K562 (cell line): ENCODE measurements around the gene PITPNM3. TPM values are rescaled to one million over a fixed set of nuclear protein-coding genes. Genes with fewer than 3 reads are reported as not detected.

Experiments
- ATAC-seq: fragments of 200-7000 bp; cut with Tn5 transposase; 3 replicates; pipeline ENCODE4 v1.9.1; 2020; ENCODE audit warnings: moderate library complexity
- BruUV-seq: library from RNA; stranded (reverse); fragments of 400-500 nt; replicated peaks from 2 replicates; lab custom pipeline; 2021; lab: Mats Ljungman, UMichigan
- CTCF ChIA-PET: fragments of 300-600 bp; formaldehyde crosslinking; extraction: SDS; loops from one replicate; lab custom pipeline; 2021; ENCODE audit warnings: low intra/inter-chr PET ratio; lab: Yijun Ruan, JAX
- POLR2A ChIA-PET: fragments of 300-600, 350-650 bp; sonication (Branson Sonifier 250); formaldehyde crosslinking; extraction: SDS; loops from one replicate; lab custom pipeline; 2021; ENCODE audit warnings: antibody characterized with exemption, inconsistent platforms; lab: Yijun Ruan, JAX
- DNase-seq, 4 experiments: peaks; one replicate each; pipeline versions ENCODE4 v3.0.0 to v3.0.0-alpha.2; 2011 to 2018; ENCODE audit warnings: low spot score in 3 of 4, mixed read lengths in 3 of 4; ENCODE audit errors: extremely low read depth in 1 of 4
- FAIRE-seq: peaks from 2 replicates; lab custom pipeline; 2011; peaks lifted over from hg19 to GRCh38; lab: Jason Lieb, UNC
- H2AFZ ChIP-seq: 2 replicates; pipeline ENCODE4 v1.6.0; 2011; ENCODE audit warnings: low read depth, low read length, control low read depth, inconsistent platforms
- H3K27ac ChIP-seq: fragments of 200-600 bp; 3 replicates; pipeline ENCODE4 v1.8.0; 2011; ENCODE audit warnings: low read depth, mild to moderate bottlenecking, control low read depth, inconsistent platforms, low read length, moderate library complexity, mixed read lengths; ENCODE audit errors: extremely low read depth
- H3K27me3 ChIP-seq, 2 experiments: fragments of 300-600 bp in 1 of 2; 2 replicates in 1 of 2; 3 replicates in 1 of 2; pipeline versions ENCODE4 v1.6.0 to v1.8.0; 2011; ENCODE audit warnings: inconsistent platforms in 2 of 2, low read length in 2 of 2, mild to moderate bottlenecking in 1 of 2, mixed read lengths in 1 of 2, moderate library complexity in 1 of 2; ENCODE audit not compliant: control insufficient read depth in 2 of 2, insufficient read depth in 2 of 2
- H3K36me3 ChIP-seq: fragments of 300-600 bp; 3 replicates; pipeline ENCODE4 v1.8.0; 2011; ENCODE audit warnings: mild to moderate bottlenecking, low read length, inconsistent platforms; ENCODE audit not compliant: control insufficient read depth, insufficient read depth
- H3K4me1 ChIP-seq, 2 experiments: fragments of 200-600 bp in 1 of 2; replicated peaks in 1 of 2; 2 replicates in 1 of 2; 3 replicates in 1 of 2; pipeline versions ENCODE4 v1.5.1 to v1.8.0; 2011; ENCODE audit warnings: inconsistent platforms in 2 of 2, low read length in 2 of 2, mild to moderate bottlenecking in 1 of 2, mixed read lengths in 1 of 2, moderate library complexity in 1 of 2; ENCODE audit not compliant: control insufficient read depth in 2 of 2, insufficient read depth in 2 of 2
- H3K4me2 ChIP-seq: 2 replicates; pipeline ENCODE4 v1.6.1; 2011; ENCODE audit warnings: low read length, control low read depth, inconsistent platforms, mixed read lengths; ENCODE audit not compliant: insufficient read depth
- H3K4me3 ChIP-seq: fragments of 200-600 bp; sonication (generic), shearing (Covaris generic); 2 replicates; pipeline ENCODE4 v1.5.1; 2016; ENCODE audit warnings: control low read depth, inconsistent platforms
- H3K79me2 ChIP-seq: fragments of 200-600 bp; 3 replicates; pipeline ENCODE4 v1.8.0; 2011; ENCODE audit warnings: low read length, inconsistent platforms; ENCODE audit not compliant: control insufficient read depth, insufficient read depth
- H3K9ac ChIP-seq, 2 experiments: 2 replicates each; pipeline versions ENCODE4 v1.6.0 to v1.6.1; 2011; ENCODE audit warnings: low read depth in 2 of 2, low read length in 2 of 2, control low read depth in 1 of 2, inconsistent platforms in 1 of 2, mild to moderate bottlenecking in 1 of 2, mixed read lengths in 1 of 2; ENCODE audit not compliant: insufficient read depth in 1 of 2
- H3K9me1 ChIP-seq: one replicate; pipeline ENCODE4 v1.6.0; 2011; ENCODE audit warnings: inconsistent platforms, mild to moderate bottlenecking, low read length, moderate library complexity; ENCODE audit not compliant: control insufficient read depth, insufficient read depth
- H3K9me3 ChIP-seq: replicated peaks from 2 replicates; pipeline ENCODE4 v1.5.1; 2011; ENCODE audit warnings: low read depth, low read length, inconsistent platforms; ENCODE audit not compliant: control insufficient read depth, insufficient read depth
- H4K20me1 ChIP-seq: replicated peaks from 2 replicates; pipeline ENCODE4 v1.6.1; 2011; ENCODE audit warnings: low read length, inconsistent platforms, mixed read lengths; ENCODE audit not compliant: control insufficient read depth, insufficient read depth
- SMARCA4 ChIP-seq: fragments of 450-650 bp; IDR thresholded peaks from 2 replicates; pipeline ENCODE4 v1.6.1; 2016
- SMC3 ChIP-seq: conservative IDR thresholded peaks from 2 replicates; pipeline ENCODE4 v1.6.1; 2011; ENCODE audit warnings: low read depth, low read length, improper control_type of control experiment; ENCODE audit not compliant: insufficient read depth
- TBP ChIP-seq: optimal IDR thresholded peaks from 2 replicates; pipeline ENCODE3; 2011; ENCODE audit warnings: low read depth, low read length, improper control_type of control experiment
- YBX1 ChIP-seq: fragments of 450-650 bp; IDR thresholded peaks from 2 replicates; pipeline ENCODE4 v1.7.1; 2016; ENCODE audit warnings: mild to moderate bottlenecking
- ZNF764 ChIP-seq: fragments of 250-450 bp; sonication (Bioruptor Pico); IDR thresholded peaks from 2 replicates; pipeline ENCODE4 v1.4.0; 2020; ENCODE audit warnings: low read depth, mild to moderate bottlenecking, moderate library complexity
- ZSCAN29 ChIP-seq: fragments of 450-650 bp; IDR thresholded peaks from 2 replicates; pipeline ENCODE4 v1.6.1; 2017
- WGBS: fragments of 100-300 bp; shearing (Covaris generic); methylation state at CpG from one replicate; pipeline ENCODE4 v1.1.6; 2016; ENCODE audit warnings: low coverage, mixed read lengths; ENCODE audit not compliant: insufficient coverage; ENCODE audit errors: missing lambda C conversion rate; 5-methylcytosine and 5-hydroxymethylcytosine counted together
- in situ Hi-C: fragments of 300-500 bp; cut with MboI; formaldehyde crosslinking; loops from 4 replicates; pipeline ENCODE4 v1.15.0; 2018; ENCODE audit warnings: inconsistent platforms, mixed read lengths
- intact Hi-C: fragments of 100-400 bp; cut with micrococcal nuclease; formaldehyde crosslinking; loops from 2 replicates; pipeline ENCODE4 v1.14.2; 2022
- polyA plus RNA-seq, 8 experiments: library from polyadenylated mRNA; depleted of rRNA in 4 of 8; stranded (reverse) in 5 of 8; unstranded in 3 of 8; fragments of >200 nt; fragmentation: Nextera tagmentation in 2 of 8; fragmentation: Illumina TruSeq in 1 of 8; extraction: Ambion mirVana in 2 of 8; extraction: Trizol in 1 of 8; gene quantifications; 2 replicates each; pipeline versions ENCODE4 v1.2.1 to v1.2.3, GENCODE V29; 2011 to 2014; ENCODE audit warnings: inconsistent platforms in 1 of 8, missing spikeins in 1 of 8
- total RNA-seq, 7 experiments: library from RNA; depleted of rRNA in 6 of 7; stranded (reverse); fragments of >200 nt in 6 of 7; fragmentation: Illumina TruSeq in 2 of 7; extraction: Trizol in 2 of 7; gene quantifications; 2 replicates each; pipeline versions ENCODE4 v1.2.1 to v1.2.3, GENCODE V29; 2011 to 2021; ENCODE audit warnings: low replicate concordance in 1 of 7
- TF ChIP-seq, protein P1 (sequence below): fragments of 200-600 bp; sonication (generic); IDR thresholded peaks from one replicate; pipeline ENCODE4 v1.6.1; 2012; ENCODE audit warnings: mild to moderate bottlenecking, low read depth, low read length, inconsistent platforms
- TF ChIP-seq, protein P2 (sequence below): fragments of 250-450 bp; sonication (Bioruptor Pico); IDR thresholded peaks from 2 replicates; pipeline ENCODE4 v1.4.0; 2020; ENCODE audit warnings: mild to moderate bottlenecking, moderate library complexity

The PITPNM3 gene
- total and polyA plus RNA-seq, 9 of the 15 experiments (the other 6 are each of a cell fraction or from before 2014, with no cell fraction given) = 0.14 to 0.38 (median 0.22) TPM; not detected in 2

DNA sequence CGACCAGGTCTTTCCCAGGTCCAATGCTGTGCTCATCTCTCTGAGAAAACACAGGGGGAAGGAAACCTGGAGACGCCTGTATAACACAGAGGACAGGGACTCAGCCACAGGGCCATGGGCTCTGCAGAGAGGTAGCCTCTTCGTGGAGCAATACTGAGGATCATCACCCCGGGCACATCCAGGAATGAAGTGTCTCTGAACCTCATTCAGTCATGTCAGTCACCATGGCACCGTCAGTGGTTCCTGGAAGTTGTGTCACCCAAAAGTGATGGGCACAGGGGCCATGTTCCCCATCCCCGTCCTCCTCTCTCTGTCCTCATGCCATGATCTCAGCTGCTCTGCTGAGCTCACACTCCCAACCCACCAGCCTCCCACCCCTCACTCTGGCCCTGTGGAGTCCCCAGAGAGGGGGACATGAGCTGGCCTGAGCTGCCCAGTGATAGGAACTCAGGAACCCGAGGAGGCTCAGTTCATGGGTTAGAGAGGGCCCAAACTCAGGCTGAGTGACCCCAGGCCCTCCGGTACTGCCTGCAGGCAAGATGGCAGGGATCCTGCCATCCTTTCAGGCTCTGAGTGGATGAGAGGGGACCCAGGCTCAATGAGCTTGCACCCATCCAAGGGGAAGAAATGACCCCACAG lies 53.4 kb downstream of the PITPNM3 start:
- intact Hi-C loops (no loop called here), in situ Hi-C loops (no loop called here)
- Histone ChIP-seq H4K20me1 (no peaks in the 10 kb centered on the region), H3K4me1 (no peaks in the 10 kb centered on the region; a peak in 1 of 5 replicates), H3K9me3 (no peaks in the 10 kb centered on the region), H3K4me2 (no peak overlapping the region), H3K79me2 (no peaks in the 10 kb centered on the region), H3K27ac (no peak overlapping the region), H3K4me3 (no peak overlapping the region), H3K9me1 (no peaks in the 10 kb centered on the region), H2AFZ (no peak overlapping the region), H3K27me3 (peaks cover 0 to 21% of the 10 kb centered on the region in 2 experiments; a peak in 2 of 5 replicates), H3K9ac (no peak overlapping the region), H3K36me3 (no peaks in the 10 kb centered on the region)
- DNase-seq = no peak
- FAIRE-seq = no peak
- POLR2A ChIA-PET = interaction anchor here (0.6 kb wide), 1 partner anchor 52 kb away, joined by 3 read pairs; no protein-coding TSS in a partner anchor
- no peak for TF ChIP-seq SMC3
- TF ChIP-seq, protein P1, sequence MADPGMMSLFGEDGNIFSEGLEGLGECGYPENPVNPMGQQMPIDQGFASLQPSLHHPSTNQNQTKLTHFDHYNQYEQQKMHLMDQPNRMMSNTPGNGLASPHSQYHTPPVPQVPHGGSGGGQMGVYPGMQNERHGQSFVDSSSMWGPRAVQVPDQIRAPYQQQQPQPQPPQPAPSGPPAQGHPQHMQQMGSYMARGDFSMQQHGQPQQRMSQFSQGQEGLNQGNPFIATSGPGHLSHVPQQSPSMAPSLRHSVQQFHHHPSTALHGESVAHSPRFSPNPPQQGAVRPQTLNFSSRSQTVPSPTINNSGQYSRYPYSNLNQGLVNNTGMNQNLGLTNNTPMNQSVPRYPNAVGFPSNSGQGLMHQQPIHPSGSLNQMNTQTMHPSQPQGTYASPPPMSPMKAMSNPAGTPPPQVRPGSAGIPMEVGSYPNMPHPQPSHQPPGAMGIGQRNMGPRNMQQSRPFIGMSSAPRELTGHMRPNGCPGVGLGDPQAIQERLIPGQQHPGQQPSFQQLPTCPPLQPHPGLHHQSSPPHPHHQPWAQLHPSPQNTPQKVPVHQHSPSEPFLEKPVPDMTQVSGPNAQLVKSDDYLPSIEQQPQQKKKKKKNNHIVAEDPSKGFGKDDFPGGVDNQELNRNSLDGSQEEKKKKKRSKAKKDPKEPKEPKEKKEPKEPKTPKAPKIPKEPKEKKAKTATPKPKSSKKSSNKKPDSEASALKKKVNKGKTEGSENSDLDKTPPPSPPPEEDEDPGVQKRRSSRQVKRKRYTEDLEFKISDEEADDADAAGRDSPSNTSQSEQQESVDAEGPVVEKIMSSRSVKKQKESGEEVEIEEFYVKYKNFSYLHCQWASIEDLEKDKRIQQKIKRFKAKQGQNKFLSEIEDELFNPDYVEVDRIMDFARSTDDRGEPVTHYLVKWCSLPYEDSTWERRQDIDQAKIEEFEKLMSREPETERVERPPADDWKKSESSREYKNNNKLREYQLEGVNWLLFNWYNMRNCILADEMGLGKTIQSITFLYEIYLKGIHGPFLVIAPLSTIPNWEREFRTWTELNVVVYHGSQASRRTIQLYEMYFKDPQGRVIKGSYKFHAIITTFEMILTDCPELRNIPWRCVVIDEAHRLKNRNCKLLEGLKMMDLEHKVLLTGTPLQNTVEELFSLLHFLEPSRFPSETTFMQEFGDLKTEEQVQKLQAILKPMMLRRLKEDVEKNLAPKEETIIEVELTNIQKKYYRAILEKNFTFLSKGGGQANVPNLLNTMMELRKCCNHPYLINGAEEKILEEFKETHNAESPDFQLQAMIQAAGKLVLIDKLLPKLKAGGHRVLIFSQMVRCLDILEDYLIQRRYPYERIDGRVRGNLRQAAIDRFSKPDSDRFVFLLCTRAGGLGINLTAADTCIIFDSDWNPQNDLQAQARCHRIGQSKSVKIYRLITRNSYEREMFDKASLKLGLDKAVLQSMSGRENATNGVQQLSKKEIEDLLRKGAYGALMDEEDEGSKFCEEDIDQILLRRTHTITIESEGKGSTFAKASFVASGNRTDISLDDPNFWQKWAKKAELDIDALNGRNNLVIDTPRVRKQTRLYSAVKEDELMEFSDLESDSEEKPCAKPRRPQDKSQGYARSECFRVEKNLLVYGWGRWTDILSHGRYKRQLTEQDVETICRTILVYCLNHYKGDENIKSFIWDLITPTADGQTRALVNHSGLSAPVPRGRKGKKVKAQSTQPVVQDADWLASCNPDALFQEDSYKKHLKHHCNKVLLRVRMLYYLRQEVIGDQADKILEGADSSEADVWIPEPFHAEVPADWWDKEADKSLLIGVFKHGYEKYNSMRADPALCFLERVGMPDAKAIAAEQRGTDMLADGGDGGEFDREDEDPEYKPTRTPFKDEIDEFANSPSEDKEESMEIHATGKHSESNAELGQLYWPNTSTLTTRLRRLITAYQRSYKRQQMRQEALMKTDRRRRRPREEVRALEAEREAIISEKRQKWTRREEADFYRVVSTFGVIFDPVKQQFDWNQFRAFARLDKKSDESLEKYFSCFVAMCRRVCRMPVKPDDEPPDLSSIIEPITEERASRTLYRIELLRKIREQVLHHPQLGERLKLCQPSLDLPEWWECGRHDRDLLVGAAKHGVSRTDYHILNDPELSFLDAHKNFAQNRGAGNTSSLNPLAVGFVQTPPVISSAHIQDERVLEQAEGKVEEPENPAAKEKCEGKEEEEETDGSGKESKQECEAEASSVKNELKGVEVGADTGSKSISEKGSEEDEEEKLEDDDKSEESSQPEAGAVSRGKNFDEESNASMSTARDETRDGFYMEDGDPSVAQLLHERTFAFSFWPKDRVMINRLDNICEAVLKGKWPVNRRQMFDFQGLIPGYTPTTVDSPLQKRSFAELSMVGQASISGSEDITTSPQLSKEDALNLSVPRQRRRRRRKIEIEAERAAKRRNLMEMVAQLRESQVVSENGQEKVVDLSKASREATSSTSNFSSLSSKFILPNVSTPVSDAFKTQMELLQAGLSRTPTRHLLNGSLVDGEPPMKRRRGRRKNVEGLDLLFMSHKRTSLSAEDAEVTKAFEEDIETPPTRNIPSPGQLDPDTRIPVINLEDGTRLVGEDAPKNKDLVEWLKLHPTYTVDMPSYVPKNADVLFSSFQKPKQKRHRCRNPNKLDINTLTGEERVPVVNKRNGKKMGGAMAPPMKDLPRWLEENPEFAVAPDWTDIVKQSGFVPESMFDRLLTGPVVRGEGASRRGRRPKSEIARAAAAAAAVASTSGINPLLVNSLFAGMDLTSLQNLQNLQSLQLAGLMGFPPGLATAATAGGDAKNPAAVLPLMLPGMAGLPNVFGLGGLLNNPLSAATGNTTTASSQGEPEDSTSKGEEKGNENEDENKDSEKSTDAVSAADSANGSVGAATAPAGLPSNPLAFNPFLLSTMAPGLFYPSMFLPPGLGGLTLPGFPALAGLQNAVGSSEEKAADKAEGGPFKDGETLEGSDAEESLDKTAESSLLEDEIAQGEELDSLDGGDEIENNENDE = no peak
- no peak for TF ChIP-seq TBP
- no peak for TF ChIP-seq ZNF764 (CRISPR knock-in tag)
- no peak for TF ChIP-seq YBX1
- no peak for TF ChIP-seq ZSCAN29
- TF ChIP-seq, protein P2, sequence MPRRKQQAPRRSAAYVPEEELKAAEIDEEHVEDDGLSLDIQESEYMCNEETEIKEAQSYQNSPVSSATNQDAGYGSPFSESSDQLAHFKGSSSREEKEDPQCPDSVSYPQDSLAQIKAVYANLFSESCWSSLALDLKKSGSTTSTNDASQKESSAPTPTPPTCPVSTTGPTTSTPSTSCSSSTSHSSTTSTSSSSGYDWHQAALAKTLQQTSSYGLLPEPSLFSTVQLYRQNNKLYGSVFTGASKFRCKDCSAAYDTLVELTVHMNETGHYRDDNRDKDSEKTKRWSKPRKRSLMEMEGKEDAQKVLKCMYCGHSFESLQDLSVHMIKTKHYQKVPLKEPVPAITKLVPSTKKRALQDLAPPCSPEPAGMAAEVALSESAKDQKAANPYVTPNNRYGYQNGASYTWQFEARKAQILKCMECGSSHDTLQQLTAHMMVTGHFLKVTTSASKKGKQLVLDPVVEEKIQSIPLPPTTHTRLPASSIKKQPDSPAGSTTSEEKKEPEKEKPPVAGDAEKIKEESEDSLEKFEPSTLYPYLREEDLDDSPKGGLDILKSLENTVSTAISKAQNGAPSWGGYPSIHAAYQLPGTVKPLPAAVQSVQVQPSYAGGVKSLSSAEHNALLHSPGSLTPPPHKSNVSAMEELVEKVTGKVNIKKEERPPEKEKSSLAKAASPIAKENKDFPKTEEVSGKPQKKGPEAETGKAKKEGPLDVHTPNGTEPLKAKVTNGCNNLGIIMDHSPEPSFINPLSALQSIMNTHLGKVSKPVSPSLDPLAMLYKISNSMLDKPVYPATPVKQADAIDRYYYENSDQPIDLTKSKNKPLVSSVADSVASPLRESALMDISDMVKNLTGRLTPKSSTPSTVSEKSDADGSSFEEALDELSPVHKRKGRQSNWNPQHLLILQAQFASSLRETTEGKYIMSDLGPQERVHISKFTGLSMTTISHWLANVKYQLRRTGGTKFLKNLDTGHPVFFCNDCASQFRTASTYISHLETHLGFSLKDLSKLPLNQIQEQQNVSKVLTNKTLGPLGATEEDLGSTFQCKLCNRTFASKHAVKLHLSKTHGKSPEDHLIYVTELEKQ (CRISPR knock-in tag) = no peak
- TF ChIP-seq SMARCA4 = no peak
- ATAC-seq = no peak
- BruUV-seq = no TSS peak
- 9% methylated on average over 8 of the region's 8 CpGs for WGBS
- CTCF ChIA-PET = no interaction called here
